ENCODE data around the gene SDR39U1.
"Not testable (repeated sequence)": the region's sequence is repeated elsewhere in the genome, so short reads cannot be mapped to it uniquely, and the experiment has no call there.

The SDR39U1 gene

GRCh38 chr14:24442240-24443052, at the start of gene SDR39U1:
SDR39U1 (minus strand) TSS chr14:24442776; CDS start chr14:24442769, 7 bp downstream.
- DNase-seq = peak; percentile 93 to 96

GRCh38 chr14:24491586-24492408, 49.2 kb upstream of the SDR39U1 start:
- DNase-seq = not testable (repeated sequence)

- no peak for DNase-seq
Observed at GRCh38 chr14:24483604-24484252, 41.2 kb upstream of the SDR39U1 start.

- DNase-seq = not testable (repeated sequence)
Observed at GRCh38 chr14:24482699-24483303, 40.2 kb upstream of the SDR39U1 start.

DNA sequence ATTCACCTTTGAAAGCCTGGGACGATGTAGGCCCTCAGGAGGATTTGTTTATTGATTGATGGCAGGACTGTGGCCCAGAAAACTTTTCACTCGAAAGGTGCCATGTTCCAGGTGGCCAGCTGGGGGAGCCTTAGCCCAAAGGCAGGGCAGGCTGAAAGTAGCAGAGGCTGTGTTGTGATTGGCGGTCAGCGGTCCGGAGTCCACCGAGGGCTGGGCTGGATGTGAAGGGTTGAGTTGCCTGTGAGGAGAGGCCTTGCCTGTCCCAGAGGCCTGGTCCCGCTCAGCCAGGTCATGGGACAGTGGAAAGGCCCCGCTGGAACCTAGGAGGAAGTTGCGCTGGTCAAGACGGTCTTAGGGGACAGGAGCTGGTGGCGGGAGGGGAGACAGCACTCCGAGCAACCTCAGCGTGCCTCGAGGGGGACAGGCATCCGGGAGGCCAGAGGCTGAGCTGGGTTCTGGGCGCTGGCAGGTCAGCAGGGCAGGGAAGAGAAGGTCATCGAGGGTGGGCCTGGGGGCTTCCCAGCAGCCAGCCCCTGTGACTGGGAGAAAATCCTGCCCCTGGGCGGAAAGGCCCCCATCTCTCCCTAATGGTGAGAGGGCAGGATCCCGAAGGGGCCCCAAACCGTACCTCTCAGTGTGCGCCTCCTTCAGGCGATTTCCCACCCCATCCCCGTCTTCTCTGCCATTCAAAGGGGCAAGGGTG, 39.2 kb upstream of the SDR39U1 start:
- DNase-seq = peak; percentile 55 to 67

DNA sequence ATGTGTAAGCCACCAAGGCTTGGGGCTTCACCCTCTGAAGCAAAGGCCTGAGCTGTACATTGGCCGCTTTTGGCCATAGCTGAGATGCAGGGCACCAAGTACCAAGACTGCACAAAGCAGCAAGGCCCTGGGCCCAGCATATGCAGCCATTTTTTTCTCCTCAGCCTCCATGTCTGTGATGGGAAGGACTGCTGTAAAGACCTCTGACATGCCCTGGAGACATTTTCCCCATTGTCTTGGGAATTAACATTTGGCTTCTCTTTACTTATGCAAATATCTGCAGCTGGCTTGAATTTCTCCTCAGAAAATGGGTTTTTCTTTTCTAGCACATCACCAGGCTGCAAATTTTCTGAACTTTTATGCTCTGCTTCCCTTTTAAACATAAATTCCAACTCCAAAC, 37.4 kb upstream of the SDR39U1 start:
- DNase-seq = not testable (repeated sequence)

DNA sequence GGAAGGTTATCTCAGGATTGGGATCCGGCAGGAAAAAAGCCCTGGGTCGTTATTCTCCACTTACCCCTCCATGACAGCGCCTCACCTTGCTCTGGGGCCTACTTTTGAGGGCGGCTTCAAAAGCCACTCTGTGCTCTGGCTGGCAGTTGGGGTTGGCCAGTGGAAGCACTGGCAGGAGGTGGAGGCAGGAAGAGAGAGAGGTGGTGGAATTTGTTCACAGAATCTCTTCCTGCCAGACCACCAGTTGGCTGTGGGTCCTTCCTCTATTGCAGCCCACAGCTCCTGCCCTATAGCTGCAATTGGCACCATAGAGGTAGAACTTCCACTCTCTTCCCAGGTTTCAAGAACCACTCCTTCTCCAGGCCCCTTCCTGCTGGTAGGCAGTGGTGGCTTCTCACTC, 32.7 kb upstream of the SDR39U1 start:
- DNase-seq = no peak

- no peak for DNase-seq
Observed at GRCh38 chr14:24473211-24473610, 30.6 kb upstream of the SDR39U1 start.

GRCh38 chr14:24470450-24470849, 27.9 kb upstream of the SDR39U1 start:
- not testable (repeated sequence) for DNase-seq

DNA sequence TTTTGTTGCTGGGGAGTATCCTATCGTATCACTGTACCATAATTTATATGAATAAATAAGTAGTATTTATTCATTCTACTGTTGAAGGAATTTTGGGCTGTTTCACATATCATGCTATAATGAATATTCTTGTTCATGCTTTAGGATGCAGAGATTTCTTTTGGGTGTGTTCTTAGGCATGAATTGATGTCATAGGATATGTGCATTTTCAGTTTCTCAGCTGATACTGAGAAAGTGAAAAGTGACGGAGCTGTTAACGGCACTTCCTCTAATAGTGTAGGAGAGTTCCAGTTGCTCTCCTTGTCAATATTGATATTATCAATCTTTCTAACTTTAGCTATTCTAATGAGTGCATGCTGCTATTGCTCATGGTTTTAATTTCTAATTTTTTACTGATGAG, 23.2 kb upstream of the SDR39U1 start:
- no peak for DNase-seq

- DNase-seq = no peak
Observed at GRCh38 chr14:24465368-24465767, 22.8 kb upstream of the SDR39U1 start.

- no peak for DNase-seq
Observed at GRCh38 chr14:24463884-24464785, 21.6 kb upstream of the SDR39U1 start.

- DNase-seq = no peak
Observed at GRCh38 chr14:24463017-24463883, 20.7 kb upstream of the SDR39U1 start.

DNA sequence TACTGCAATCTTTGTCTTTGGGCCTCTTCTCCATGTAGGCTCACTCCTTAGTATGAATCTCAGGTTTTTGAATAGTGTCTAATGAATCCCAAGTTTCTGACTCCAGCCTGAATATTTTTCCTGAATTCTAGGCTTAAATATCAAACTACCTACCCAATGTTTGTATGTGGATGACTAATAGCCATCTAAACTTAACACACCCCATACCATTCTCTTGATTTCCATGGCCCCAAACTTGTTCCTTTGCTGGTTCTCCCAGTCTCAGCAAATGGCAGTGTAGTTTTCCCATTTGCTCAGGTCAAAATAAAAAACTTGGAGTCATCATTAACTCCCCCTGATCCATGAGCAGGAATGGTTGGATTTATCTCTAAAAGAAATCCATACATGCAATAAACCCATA, 18.8 kb upstream of the SDR39U1 start:
- DNase-seq = no peak

- no peak for DNase-seq
Observed at GRCh38 chr14:24459331-24459730, 16.8 kb upstream of the SDR39U1 start.

GRCh38 chr14:24458736-24459135, 16.2 kb upstream of the SDR39U1 start:
- DNase-seq = no peak

GRCh38 chr14:24456980-24457379, 14.4 kb upstream of the SDR39U1 start:
- DNase-seq = no peak

GRCh38 chr14:24450828-24451227, 8.3 kb upstream of the SDR39U1 start:
- not testable (repeated sequence) for DNase-seq

- DNase-seq = no peak
Observed at GRCh38 chr14:24443053-24443665, 583 bp upstream of the SDR39U1 start.

DNA sequence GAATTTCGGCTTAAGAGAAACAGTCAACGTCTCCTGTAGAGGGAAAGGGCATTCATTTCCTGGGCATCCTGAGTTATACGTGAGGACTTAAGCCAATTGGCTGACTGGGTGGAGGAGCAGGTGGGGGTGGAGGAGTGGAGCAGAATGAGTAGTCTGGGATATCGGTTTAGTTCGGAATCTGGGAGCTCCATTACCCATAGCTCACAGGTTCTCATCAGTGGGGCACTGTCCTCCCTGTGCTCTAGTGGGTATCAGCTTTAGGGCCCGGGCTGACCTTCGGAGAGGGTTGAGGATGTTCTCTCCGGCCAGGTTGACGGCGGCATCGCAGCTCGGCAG, 704 bp downstream of the SDR39U1 start:
- no peak for DNase-seq
